AG04449 (cell line): ENCODE data around the gene GALR3.

Experiments used
- CTCF ChIA-PET: fragments of 350-600 bp; formaldehyde crosslinking; extraction: SDS; loops from one replicate; lab custom pipeline; 2021; ENCODE audit warnings: antibody characterized with exemption; lab: Yijun Ruan, JAX
- POLR2A ChIA-PET: fragments of 400-600, 350-600 bp; formaldehyde crosslinking; extraction: SDS; loops from one replicate; lab custom pipeline; 2020; ENCODE audit warnings: antibody characterized with exemption, inconsistent platforms; lab: Yijun Ruan, JAX
- DNase-seq: peaks from one replicate; pipeline ENCODE4 v3.0.0-alpha.2; 2010; ENCODE audit warnings: low read depth, low spot score
- H3K4me3 ChIP-seq: 2 replicates; pipeline ENCODE4 v1.5.1; 2011; ENCODE audit warnings: low read depth, mild to moderate bottlenecking, control low read depth, low read length
- CTCF ChIP-seq: IDR thresholded peaks from one replicate; pipeline ENCODE4 v1.5.1; 2011; ENCODE audit warnings: mild to moderate bottlenecking, moderate library complexity, low read length, control low read depth, inconsistent platforms; ENCODE audit not compliant: insufficient read depth; ENCODE audit errors: missing control alignments

The GALR3 gene

GRCh38 chr22:37852418-37852817 is 29.2 kb downstream of the GALR3 start:
- no peak for TF ChIP-seq CTCF
- CTCF ChIA-PET = interaction anchor here (0.9 to 12.0 kb wide), 6 partner anchors 8 to 81 kb away, joined by 3 to 151 read pairs (median 4); partner anchors contain the start of gene ANKRD54
- no peak overlapping the region for H3K4me3 ChIP-seq
- no peak for DNase-seq
- POLR2A ChIA-PET = interaction anchor here (0.6 kb wide), 1 partner anchor 550 kb away, joined by 3 read pairs; no protein-coding TSS in a partner anchor

DNA sequence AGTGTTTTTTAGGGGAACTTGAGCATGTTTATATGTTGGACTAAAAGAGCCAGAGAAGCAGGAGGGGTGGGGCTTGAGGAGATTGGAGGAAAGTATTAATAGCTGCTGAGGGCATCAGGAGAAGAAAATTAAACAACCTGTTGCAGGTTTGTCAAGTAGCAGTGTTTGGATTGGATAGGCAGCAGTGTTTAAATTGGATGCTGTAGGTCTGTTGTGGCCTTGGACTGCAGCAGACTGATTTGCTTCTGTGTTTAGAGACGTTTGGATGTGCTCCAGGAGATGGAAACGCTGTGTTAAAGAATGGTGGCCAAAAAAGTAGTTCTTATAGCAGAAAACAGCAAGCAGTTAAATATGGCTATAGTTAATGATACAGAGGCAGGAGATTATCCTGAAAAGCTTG is 31.8 kb downstream of the GALR3 start:
- TF ChIP-seq CTCF = no peak
- POLR2A ChIA-PET = no interaction called here
- CTCF ChIA-PET = interaction anchor here (1.5 to 12.0 kb wide), 5 partner anchors 10 to 194 kb away, joined by 3 to 151 read pairs (median 3); no protein-coding TSS in a partner anchor
- H3K4me3 ChIP-seq = no peak overlapping the region
- DNase-seq = no peak

GRCh38 chr22:37855462-37855861 is 32.3 kb downstream of the GALR3 start:
- no peak overlapping the region for H3K4me3 ChIP-seq
- TF ChIP-seq CTCF = no peak
- DNase-seq = no peak
- CTCF ChIA-PET = interaction anchor here (0.9 to 12.0 kb wide), 6 partner anchors 9 to 212 kb away, joined by 3 to 151 read pairs (median 3); no protein-coding TSS in a partner anchor
- POLR2A ChIA-PET = no interaction called here

- TF ChIP-seq CTCF = no peak
- no peak for DNase-seq
- no peak overlapping the region for H3K4me3 ChIP-seq
- CTCF ChIA-PET = interaction anchor here (1.4 to 14.0 kb wide), 12 partner anchors 9 to 322 kb away, joined by 3 to 223 read pairs (median 22); partner anchors contain the start of genes EIF3L and GCAT
- POLR2A ChIA-PET = interaction anchor here (1.0 kb wide), 1 partner anchor 17 kb away, joined by 4 read pairs; the partner anchor contains the start of gene ANKRD54
These were observed 37.7 kb downstream of the GALR3 start for GRCh38 chr22:37860796-37861421.

DNA sequence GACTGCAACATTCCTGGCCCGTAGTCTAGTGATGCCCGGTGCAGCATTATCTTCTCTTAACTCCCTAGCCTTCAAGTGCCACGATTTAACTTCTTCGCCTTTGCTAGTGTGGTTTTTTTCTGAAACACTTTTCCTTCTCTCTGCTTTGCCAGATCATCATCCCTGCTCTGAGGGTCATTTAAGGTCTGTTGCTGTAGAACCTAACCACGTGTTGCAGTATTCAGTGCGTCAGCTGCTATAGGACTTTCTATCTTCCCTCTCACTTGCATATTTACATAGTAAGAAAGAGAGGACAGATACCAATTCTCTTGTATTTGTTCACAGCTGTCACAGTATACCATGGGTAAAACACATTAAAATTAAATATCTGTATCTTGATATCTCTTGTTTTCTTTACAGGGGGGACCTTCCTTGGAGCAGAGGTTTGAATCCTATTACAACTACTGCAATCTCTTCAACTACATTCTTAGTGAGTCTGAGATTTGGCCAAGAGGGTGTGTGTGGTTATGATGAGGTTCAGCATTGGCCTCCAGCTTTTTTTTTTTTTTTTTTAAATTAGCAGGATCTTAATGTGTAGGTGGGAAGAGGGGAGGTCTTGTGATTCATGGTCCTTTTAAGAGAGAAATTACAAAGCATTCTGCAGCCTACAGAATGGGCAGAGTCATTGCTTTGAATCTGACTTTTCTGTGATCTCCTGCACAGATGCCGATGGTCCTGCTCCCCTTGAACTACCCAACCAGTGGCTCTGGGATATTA is 39.6 kb downstream of the GALR3 start:
- TF ChIP-seq CTCF = no peak
- POLR2A ChIA-PET = interaction anchor here (0.5 to 0.7 kb wide), 2 partner anchors 10 to 71 kb away, joined by 3 to 6 read pairs; no protein-coding TSS in a partner anchor
- H3K4me3 ChIP-seq = no peak overlapping the region
- CTCF ChIA-PET = interaction anchor here (0.6 to 14.0 kb wide), 44 partner anchors 10 to 323 kb away, joined by 3 to 223 read pairs (median 5); partner anchors contain the start of genes ANKRD54, EIF3L, GALR3 and GCAT
- no peak for DNase-seq
